ENCODE measurements around the gene BACH2.
A peak's percentile ranks its signal among the peaks of the same experiment; 100 is the strongest.
"Not testable (repeated sequence)": the region's sequence is repeated elsewhere in the genome, so short reads cannot be mapped to it uniquely, and the experiment has no call there.

Gene BACH2

GRCh38 chr6:90154755-90155470, 141.7 kb downstream of the BACH2 start:
- no peak for DNase-seq (ENCODE audit: low spot score)

- no peak for DNase-seq (ENCODE audit: low spot score)
Observed at GRCh38 chr6:90151576-90152422, 144.8 kb downstream of the BACH2 start.

GRCh38 chr6:90149280-90149679, 147.4 kb downstream of the BACH2 start:
- no peak for DNase-seq (ENCODE audit: low spot score)

- no peak for DNase-seq (ENCODE audit: low spot score)
Observed at GRCh38 chr6:90148867-90149266, 147.8 kb downstream of the BACH2 start.

- no peak for DNase-seq (ENCODE audit: low spot score)
Observed at GRCh38 chr6:90146921-90147649, 149.6 kb downstream of the BACH2 start.

- DNase-seq (ENCODE audit: low spot score): no peak
Observed at GRCh38 chr6:90146024-90146423, 150.6 kb downstream of the BACH2 start.

GRCh38 chr6:90144928-90145555, 151.6 kb downstream of the BACH2 start:
- DNase-seq (ENCODE audit: low spot score): no peak

GRCh38 chr6:90144396-90144795, 152.2 kb downstream of the BACH2 start:
- DNase-seq (ENCODE audit: low spot score): peak; percentile 58

- DNase-seq (ENCODE audit: low spot score): no peak
Observed at GRCh38 chr6:90140683-90141082, 156.0 kb downstream of the BACH2 start.

GRCh38 chr6:90139272-90139817, 157.3 kb downstream of the BACH2 start:
- no peak for DNase-seq (ENCODE audit: low spot score)

GRCh38 chr6:90136837-90137568, 159.6 kb downstream of the BACH2 start:
- no peak for DNase-seq (ENCODE audit: low spot score)

- no peak for DNase-seq (ENCODE audit: low spot score)
Observed at GRCh38 chr6:90136176-90136575, 160.5 kb downstream of the BACH2 start.

GRCh38 chr6:90135667-90136066, 161.0 kb downstream of the BACH2 start:
- no peak for DNase-seq (ENCODE audit: low spot score)

- DNase-seq (ENCODE audit: low spot score): not testable (repeated sequence)
Observed at GRCh38 chr6:90133664-90134063, 163.0 kb downstream of the BACH2 start.

GRCh38 chr6:90131614-90132423, 164.8 kb downstream of the BACH2 start:
- DNase-seq (ENCODE audit: low spot score): no peak

- no peak for DNase-seq (ENCODE audit: low spot score)
Observed at GRCh38 chr6:90131125-90131524, 165.5 kb downstream of the BACH2 start.

- not testable (repeated sequence) for DNase-seq (ENCODE audit: low spot score)
Observed at GRCh38 chr6:90128687-90129086, 168.0 kb downstream of the BACH2 start.

- DNase-seq (ENCODE audit: low spot score): no peak
Observed at GRCh38 chr6:90127595-90127994, 169.0 kb downstream of the BACH2 start.

- DNase-seq (ENCODE audit: low spot score): no peak
Observed at GRCh38 chr6:90126839-90127238, 169.8 kb downstream of the BACH2 start.

- DNase-seq (ENCODE audit: low spot score): no peak
Observed at GRCh38 chr6:90126181-90126580, 170.5 kb downstream of the BACH2 start.

Data from activated CD4-positive, alpha-beta T cell treated with anti-CD3 and anti-CD28 coated beads, Interleukin-2, Interleukin-4, amounts not matched to agents 100 ng/mL and 50 ng/mL, durations not matched to agents 16 hours and 8 hours (primary cell).